GM08714 (cell line): ENCODE measurements around the gene MPC1.
A peak's percentile ranks its signal among the peaks of the same experiment; 100 is the strongest.
"Not testable (repeated sequence)": the region's sequence is repeated elsewhere in the genome, so short reads cannot be mapped to it uniquely, and the experiment has no call there.

Experiments
- H3K4me3 ChIP-seq: fragments of 200-500 bp; sonication (Bioruptor generic); 2 replicates; pipeline ENCODE4 v1.5.1; 2014; ENCODE audit warnings: mild to moderate bottlenecking, low read length, inconsistent platforms
- ZNF274 ChIP-seq: IDR thresholded peaks from 2 replicates; pipeline ENCODE4 v1.6.1; 2012; ENCODE audit warnings: mild to moderate bottlenecking, low read depth, low read length

The MPC1 gene

GRCh38 chr6:166395351-166395750 is 12.6 kb upstream of the MPC1 start:
- H3K4me3 ChIP-seq: no peak overlapping the region
- no peak for TF ChIP-seq ZNF274

DNA sequence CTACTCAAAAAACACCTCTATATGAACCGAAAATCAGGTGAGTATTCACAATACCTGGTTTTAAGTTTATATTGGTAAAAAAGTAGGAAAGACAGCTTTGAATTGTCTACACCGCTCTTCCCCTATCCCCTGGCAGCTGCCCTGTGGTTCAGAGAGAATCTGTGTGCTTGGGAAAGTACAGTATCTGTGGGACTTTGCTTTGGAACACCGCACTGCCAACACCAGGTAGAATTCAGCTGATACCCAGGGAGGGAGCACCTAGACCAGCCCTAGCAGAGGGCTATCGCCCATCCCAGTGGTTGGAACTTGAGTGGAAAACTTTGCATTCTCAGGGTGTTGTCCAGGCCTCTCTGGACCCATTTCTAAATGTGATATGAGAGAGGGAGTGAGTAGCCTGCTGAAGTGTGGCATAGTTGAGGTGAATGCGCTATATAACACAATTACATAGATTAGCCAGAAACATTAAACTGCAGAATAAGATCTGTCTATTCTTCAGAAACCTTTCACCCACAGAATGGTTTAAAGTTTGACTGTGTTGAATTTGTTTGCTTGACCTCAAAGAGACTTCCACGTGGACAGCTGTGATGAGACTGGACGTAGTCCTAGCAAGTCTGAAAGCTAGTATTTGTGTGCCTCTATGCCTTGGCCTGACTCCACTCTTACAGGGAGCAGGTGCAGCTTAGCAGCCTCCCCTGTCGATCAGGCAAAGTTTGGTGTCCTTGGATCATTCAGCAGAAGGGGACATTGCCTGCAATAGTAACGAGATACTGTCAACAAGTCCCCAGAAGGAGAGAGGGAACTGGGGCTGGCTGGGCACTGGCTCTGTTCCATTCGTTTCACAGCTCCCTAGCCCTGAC is 11.5 kb upstream of the MPC1 start:
- H3K4me3 ChIP-seq: no peak overlapping the region
- no peak for TF ChIP-seq ZNF274

GRCh38 chr6:166393535-166393823 is 10.7 kb upstream of the MPC1 start:
- no peak for TF ChIP-seq ZNF274
- H3K4me3 ChIP-seq: no peak overlapping the region

GRCh38 chr6:166392755-166393534 is 10.2 kb upstream of the MPC1 start:
- H3K4me3 ChIP-seq: not testable (repeated sequence)

DNA sequence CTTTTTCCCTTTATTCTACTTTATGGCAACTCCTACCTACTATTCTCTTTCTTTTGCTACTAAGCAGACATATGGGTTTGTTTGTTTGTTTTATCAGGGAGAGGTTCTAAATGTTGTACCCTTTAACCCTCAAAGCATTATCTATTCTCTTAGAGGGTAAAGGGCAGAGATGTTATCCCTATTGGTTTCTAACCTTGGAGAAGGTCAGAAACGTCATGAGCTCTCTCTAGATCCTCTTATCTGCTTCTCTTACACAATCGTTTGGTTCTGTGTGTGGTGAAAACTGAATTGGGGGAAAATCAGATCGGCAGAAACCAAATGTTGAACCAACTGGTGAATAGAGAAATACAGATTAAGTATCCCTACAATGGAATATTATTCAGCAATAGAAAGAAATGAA is 6.4 kb upstream of the MPC1 start:
- no peak overlapping the region for H3K4me3 ChIP-seq
- TF ChIP-seq ZNF274: no peak

DNA sequence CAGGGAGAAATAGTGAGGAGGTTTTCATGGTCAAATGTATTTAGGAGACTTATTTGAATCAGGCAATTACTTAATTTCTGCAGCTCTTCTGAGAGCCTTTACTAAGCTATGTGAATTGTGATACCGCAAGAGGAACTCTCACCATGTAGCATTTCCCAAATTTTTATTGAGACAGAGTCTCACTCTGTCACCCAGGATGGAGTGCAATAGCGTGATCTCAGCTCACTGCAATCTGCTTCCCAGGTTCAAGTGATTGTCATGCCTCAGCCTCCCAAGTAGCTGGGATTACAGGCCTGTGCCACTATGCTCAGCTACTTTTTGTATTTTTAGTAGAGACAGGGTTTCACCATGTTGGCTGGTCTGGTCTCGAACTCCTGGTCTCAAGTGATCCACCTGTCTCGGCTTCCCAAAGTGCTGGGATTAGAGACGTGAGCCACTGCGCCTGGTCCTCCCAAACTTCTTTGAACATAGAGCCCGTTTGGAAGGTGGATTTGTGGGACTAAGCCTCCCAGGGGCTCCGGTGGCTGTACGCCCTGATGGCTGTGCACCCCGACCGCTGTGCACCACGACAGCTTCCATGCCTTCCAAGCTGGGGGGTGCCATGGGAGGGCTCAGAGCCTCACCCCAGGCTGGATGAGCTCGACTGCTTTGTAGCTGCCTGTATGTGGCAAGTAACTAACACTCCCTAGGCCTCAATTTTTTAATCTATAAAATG is 5.7 kb upstream of the MPC1 start:
- no peak for TF ChIP-seq ZNF274
- H3K4me3 ChIP-seq: no peak overlapping the region

DNA sequence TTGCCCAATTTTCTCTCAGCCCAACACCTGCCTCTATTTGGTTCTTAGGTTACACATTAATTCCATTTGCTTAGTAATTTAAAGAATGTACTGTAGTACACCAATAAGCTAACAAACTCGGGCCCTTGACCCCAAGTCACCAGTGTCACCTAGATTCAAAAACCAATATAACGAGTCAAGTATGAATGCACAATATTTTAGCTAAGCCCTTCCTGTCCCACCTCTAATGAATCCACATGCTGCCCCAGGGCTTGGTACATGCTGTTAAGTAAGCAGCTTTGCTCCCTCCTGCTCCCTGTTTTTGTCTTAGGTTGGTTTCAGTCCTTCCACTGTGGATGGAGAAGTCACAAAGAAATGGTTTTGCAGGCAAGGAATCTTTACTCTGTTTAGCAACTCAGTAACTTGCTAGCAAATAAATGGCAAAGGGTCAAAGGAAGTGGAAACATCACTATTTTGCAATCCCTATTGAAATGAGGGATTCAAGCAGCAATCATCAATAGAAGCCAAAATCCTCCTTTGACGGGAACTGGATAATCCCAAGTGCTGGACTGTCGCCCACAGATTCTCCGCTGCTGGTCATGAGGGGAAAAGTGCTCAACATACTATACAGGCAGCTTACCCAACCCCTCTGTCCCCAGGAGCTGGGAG is 5.0 kb upstream of the MPC1 start:
- no peak overlapping the region for H3K4me3 ChIP-seq
- no peak for TF ChIP-seq ZNF274

DNA sequence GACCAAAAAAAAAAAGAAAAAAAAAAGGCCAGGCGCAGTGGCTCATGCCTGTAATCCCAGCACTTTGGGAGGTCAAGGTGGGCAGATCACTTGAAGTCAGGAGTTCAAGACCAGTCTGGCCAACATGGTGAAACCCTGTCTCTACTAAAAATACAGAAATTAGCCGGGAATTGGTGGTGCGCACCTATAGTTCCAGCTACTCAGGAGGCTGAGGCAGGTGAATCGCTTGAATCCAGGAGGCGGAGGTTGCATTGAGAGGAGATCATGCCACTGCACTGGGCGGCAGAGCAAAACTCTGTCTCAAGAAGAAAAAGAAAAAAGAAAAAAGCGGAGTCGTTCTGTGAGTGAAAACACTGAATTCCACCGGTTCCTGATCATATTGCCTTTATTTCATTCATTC is 4.4 kb upstream of the MPC1 start:
- H3K4me3 ChIP-seq: not testable (repeated sequence)

DNA sequence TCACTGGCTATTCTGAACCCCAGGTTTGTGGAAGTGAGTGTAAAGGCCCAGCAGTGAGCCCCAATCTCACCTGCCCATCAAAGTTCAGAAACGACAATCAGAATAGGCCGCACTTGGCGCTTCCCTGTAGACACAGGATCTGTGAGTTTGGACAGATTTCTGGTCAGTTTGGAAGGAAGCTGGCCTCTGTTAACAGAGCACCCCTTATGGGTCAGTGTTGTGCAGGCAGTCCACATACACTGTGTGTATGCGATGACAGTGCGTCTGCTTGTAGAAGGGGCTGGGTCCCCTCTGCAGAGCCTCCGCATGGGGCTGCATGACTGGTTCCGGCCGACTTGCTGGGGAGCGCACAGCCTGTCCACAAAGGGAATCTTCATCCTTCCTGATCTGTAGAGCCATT is 3.4 kb upstream of the MPC1 start:
- H3K4me3 ChIP-seq: no peak overlapping the region
- no peak for TF ChIP-seq ZNF274

- peak overlapping the region; percentile 96 for H3K4me3 ChIP-seq
These were observed 1.1 kb upstream of the MPC1 start for GRCh38 chr6:166383802-166384363.

- peak overlapping the region; percentile 80 for H3K4me3 ChIP-seq
- no peak for TF ChIP-seq ZNF274
These were observed 224 bp downstream of the MPC1 start for GRCh38 chr6:166382500-166382932.

DNA sequence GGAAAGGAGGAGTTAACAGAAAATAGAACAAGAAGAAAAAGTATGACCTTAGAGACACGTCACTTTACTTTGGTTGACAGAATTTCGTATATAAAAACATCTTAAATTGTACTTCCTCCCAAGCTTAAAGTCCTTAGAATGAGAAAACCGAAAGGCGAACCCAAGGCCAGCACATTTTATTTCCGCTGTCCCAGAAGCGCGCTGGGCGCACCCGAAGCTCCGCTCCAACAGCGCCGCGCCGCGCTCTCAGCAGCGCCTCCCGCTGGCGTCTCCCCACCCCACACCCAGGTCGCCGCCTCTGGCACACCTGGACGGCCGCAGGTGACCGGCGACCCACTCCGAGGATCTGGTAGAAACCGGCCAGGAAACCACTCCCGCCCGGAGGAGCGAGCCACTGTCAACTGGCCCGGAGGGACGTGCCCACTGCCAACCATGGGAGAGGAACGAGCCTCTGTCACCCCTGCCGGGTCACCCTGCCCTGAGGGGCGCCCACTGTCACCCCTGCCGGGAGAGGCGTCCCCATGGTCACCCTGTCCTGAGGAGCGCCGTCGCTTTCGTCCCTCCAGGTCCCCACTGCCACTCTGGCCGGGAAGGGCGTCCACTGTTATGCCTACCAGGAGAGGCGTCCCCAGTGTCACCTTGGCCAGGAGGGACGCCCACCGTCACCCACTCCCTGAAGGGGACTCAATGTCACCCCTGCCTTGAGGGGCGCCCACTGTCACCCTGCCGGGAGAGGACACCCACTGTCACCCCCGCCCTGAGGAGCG is 824 bp downstream of the MPC1 start:
- TF ChIP-seq ZNF274: no peak
- peak overlapping the region; percentile 80 for H3K4me3 ChIP-seq

- peak overlapping the region; percentile 80 for H3K4me3 ChIP-seq
- no peak for TF ChIP-seq ZNF274
These were observed 1.4 kb downstream of the MPC1 start for GRCh38 chr6:166381381-166381732.

GRCh38 chr6:166379800-166380199 is 2.9 kb downstream of the MPC1 start:
- H3K4me3 ChIP-seq: no peak overlapping the region
- TF ChIP-seq ZNF274: no peak
